D341Med (cell line): ENCODE measurements around the gene DYNLT4.
"Not testable (repeated sequence)": the region's sequence is repeated elsewhere in the genome, so short reads cannot be mapped to it uniquely, and the experiment has no call there.

Experiments
- DNase-seq: peaks from one replicate; pipeline ENCODE4 v3.0.0; 2012; ENCODE audit warnings: low spot score

Gene DYNLT4

GRCh38 chr1:44808938-44809917, 2.1 kb upstream of the DYNLT4 start:
- DNase-seq = no peak

- DNase-seq = no peak
Measured at GRCh38 chr1:44808063-44808937, 1.1 kb upstream of the DYNLT4 start, which contains the start of gene BTBD19. BTBD19 (plus strand) TSS chr1:44808523; CDS start chr1:44808821, 298 bp downstream.

GRCh38 chr1:44807364-44808062, 362 bp upstream of the DYNLT4 start:
- DNase-seq = no peak

- DNase-seq = no peak
Measured at GRCh38 chr1:44806025-44806703, 987 bp downstream of the DYNLT4 start.

GRCh38 chr1:44805311-44806024, 1.7 kb downstream of the DYNLT4 start:
- DNase-seq = no peak

GRCh38 chr1:44803312-44804095, 3.6 kb downstream of the DYNLT4 start:
- DNase-seq = no peak

GRCh38 chr1:44803062-44803311, 4.2 kb downstream of the DYNLT4 start:
- no peak for DNase-seq

- DNase-seq = no peak
Measured at GRCh38 chr1:44802306-44803061, 4.7 kb downstream of the DYNLT4 start.

GRCh38 chr1:44801491-44802305, 5.5 kb downstream of the DYNLT4 start:
- DNase-seq = no peak

GRCh38 chr1:44799770-44800584, 7.2 kb downstream of the DYNLT4 start, which contains the start of gene PLK3:
PLK3 (plus strand) TSS chr1:44800377; CDS start chr1:44800464, 87 bp downstream.
- DNase-seq = peak; percentile 94

GRCh38 chr1:44798481-44799365, 8.4 kb downstream of the DYNLT4 start:
- no peak for DNase-seq

- not testable (repeated sequence) for DNase-seq
Measured at GRCh38 chr1:44797886-44798285, 9.3 kb downstream of the DYNLT4 start.

- DNase-seq = peak; percentile 27
Measured at GRCh38 chr1:44792736-44793502, 14.2 kb downstream of the DYNLT4 start.

GRCh38 chr1:44790968-44791801, 16.0 kb downstream of the DYNLT4 start:
- DNase-seq = no peak
